ENCODE measurements around the gene MAL. TPM values are rescaled to one million over a fixed set of nuclear protein-coding genes. Genes with fewer than 3 reads are reported as not detected.

Gene MAL
- total RNA-seq, 1 donor from 2014 or later: 21.2 TPM

DNA sequence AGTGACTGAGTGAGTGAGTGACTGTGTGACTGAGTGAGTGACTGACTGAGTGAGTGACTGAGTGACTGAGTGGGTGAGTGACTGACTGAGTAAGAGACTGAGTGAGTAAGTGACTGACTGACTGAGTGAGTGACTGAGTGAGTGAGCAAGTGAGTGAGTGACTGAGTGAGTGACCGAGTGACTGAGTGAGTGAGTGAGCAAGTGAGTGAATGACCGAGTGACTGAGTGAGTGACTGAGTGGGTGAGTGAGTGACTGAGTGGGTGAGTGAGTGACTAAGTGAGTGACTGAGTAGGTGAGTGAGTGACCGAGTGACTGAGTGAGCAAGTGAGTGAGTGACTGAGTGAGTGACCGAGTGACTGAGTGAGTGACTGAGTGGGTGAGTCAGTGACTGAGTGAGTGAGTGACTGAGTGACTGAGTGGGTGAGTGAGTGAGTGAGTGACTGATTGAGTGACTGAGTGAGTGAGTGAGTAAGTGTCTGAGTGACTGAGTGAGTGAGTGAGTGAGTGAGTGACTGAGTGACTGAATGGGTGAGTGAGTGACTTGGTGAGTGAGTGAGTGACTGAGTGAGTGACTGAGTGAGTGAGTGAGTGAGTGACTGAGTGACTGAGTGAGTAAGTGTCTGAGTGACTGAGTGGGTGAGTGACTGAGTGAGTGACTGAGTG is 13.3 kb downstream of the MAL start:
- H3K27ac ChIP-seq: no peak overlapping the region

DNA sequence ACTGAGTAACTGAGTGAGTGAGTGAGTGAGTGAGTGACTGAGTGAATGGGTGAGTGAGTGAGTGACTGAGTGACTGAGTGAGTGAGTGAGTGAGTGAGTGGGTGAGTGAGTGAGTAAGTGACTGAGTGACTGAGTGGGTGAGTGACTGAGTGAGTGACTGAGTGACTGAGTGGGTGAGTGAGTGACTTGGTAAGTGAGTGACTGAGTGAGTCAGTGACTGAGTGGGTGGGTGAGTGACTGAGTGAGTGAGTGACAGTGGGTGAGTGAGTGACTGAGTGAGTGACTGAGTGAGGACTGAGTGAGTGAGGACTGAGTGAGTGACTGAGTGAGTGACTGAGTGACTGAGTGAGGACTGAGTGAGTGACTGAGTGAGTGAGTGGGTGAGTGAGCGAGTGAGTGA is 13.9 kb downstream of the MAL start:
- TF ChIP-seq, protein P1, sequence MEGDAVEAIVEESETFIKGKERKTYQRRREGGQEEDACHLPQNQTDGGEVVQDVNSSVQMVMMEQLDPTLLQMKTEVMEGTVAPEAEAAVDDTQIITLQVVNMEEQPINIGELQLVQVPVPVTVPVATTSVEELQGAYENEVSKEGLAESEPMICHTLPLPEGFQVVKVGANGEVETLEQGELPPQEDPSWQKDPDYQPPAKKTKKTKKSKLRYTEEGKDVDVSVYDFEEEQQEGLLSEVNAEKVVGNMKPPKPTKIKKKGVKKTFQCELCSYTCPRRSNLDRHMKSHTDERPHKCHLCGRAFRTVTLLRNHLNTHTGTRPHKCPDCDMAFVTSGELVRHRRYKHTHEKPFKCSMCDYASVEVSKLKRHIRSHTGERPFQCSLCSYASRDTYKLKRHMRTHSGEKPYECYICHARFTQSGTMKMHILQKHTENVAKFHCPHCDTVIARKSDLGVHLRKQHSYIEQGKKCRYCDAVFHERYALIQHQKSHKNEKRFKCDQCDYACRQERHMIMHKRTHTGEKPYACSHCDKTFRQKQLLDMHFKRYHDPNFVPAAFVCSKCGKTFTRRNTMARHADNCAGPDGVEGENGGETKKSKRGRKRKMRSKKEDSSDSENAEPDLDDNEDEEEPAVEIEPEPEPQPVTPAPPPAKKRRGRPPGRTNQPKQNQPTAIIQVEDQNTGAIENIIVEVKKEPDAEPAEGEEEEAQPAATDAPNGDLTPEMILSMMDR (IDR thresholded peaks at IDR 0.05): no peak
- Histone ChIP-seq H3K4me1 (peaks cover 17% of the 10 kb centered on the region), H3K27me3 (no peaks in the 10 kb centered on the region), H3K27ac (no peak overlapping the region), H3K9me3 (no peaks in the 10 kb centered on the region), H3K4me3 (no peak overlapping the region), H3K36me3 (no peaks in the 10 kb centered on the region)
- intact Hi-C loops (cut with DNase I): no loop called here
- DNase-seq: no peak
- no peak for ATAC-seq

More for the DNA sequence above, 13.3 kb downstream of the MAL start:
- Histone ChIP-seq H3K27me3 (no peaks in the 10 kb centered on the region), H3K36me3 (no peaks in the 10 kb centered on the region), H3K9me3 (no peaks in the 10 kb centered on the region), H3K4me3 (no peak overlapping the region), H3K4me1 (peaks cover 17% of the 10 kb centered on the region)
- intact Hi-C loops (cut with DNase I): no loop called here
- DNase-seq: no peak
- TF ChIP-seq, protein P1 (IDR thresholded peaks at IDR 0.05): no peak
- no peak for ATAC-seq

DNA sequence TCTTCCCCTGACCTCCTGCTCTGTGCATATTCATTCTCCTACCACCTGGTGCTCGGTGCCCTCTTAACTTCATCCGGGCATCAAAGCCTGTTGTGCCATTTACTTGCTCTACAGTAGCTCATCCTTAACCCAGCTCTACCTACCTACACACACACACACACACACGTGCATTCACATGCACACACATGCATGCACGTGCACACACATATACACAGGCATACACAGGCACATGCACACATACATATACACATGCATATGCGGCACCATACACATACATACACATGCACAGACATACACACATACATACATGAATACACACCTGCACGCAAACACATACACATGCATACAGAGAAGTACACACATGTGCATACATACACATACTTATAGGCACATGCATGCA is 14.5 kb downstream of the MAL start:
- Histone ChIP-seq H3K27me3 (no peaks in the 10 kb centered on the region), H3K27ac (no peak overlapping the region), H3K9me3 (no peaks in the 10 kb centered on the region), H3K4me3 (no peak overlapping the region), H3K4me1 (peaks cover 17% of the 10 kb centered on the region), H3K36me3 (no peaks in the 10 kb centered on the region)
- TF ChIP-seq, protein P1 (IDR thresholded peaks at IDR 0.05): no peak
- ATAC-seq: no peak
- intact Hi-C loops (cut with DNase I): no loop called here
- DNase-seq: no peak

DNA sequence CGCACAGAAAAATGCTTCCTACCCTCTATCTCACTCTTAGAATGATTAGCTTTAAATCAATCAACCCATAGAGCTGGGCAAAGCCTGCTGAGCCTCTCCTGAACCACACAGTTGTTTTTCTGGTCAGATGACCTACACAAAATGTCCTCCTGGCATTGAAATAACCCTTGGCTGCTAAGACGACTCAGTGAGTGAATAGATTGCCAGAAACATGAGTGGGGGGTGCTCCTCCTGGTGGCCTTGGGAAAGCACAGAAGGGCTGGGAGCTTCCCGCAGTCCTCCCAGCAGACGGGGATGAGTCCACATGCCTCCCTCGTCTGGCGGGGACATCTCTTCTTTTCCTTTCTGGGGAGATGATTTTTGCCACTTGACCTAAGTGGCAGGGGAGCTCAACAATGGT is 14.9 kb downstream of the MAL start:
- intact Hi-C loops (cut with DNase I): no loop called here

DNA sequence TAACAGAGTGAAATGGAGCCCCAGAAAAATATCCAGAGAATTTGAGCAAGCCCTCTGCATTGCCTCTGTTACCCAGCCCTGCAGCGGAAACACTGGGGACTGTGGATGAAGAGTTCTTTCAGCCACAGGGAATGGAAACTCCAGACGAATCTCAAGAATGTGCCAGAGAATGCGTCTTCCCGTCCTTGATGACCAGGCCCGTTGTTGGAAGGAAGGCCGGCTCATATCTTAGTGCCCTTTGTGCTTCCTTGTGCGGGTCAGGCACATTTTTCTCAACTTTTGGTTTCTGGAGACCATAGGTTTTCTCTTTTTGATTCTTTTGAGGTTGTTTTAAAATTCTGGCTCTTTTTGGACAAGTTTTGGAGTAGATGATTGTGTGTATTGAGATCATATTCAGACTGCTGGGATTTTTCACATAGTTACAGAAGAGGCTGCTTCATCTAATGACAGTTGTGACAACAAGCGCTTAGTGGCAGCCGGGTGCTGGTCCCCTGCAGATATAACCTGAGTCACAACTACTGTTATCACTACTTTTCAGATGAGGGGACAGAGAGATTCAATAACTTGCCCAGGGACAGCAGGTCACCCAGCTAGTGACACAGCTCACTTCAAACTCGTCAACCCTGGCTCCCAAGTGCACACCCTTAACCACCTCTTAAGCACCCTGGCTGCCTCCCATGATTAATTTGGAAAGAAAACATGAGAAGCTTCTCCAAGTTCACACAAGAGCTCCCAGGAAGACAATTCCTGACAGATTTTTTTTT is 15.7 kb downstream of the MAL start:
- no peaks in the 10 kb centered on the region for H3K27me3 ChIP-seq
- ATAC-seq: no peak
- no peak for DNase-seq
- peaks cover 17% of the 10 kb centered on the region for H3K4me1 ChIP-seq
- TF ChIP-seq, protein P1 (IDR thresholded peaks at IDR 0.05): no peak
- intact Hi-C loops (cut with DNase I): no loop called here
- H3K27ac ChIP-seq: no peak overlapping the region
- no peaks in the 10 kb centered on the region for H3K36me3 ChIP-seq
- no peak overlapping the region for H3K4me3 ChIP-seq
- no peaks in the 10 kb centered on the region for H3K9me3 ChIP-seq

More for the DNA sequence above, 14.9 kb downstream of the MAL start:
- Histone ChIP-seq H3K9me3 (no peaks in the 10 kb centered on the region), H3K36me3 (no peaks in the 10 kb centered on the region), H3K4me3 (no peak overlapping the region), H3K27ac (no peak overlapping the region), H3K4me1 (peaks cover 17% of the 10 kb centered on the region), H3K27me3 (no peaks in the 10 kb centered on the region)
- DNase-seq: no peak
- TF ChIP-seq, protein P1 (IDR thresholded peaks at IDR 0.05): no peak
- ATAC-seq: no peak
